ENCODE data around the gene CACNB3. TPM values are rescaled to one million over a fixed set of nuclear protein-coding genes. Genes with fewer than 3 reads are reported as not detected.

The CACNB3 gene
- total and polyA plus RNA-seq, 2 donors (not counting 1 experiment from before 2014, with no cell fraction given), result 28.4 to 46.2 TPM

GRCh38 chr12:48794870-48795269, 23.4 kb upstream of the CACNB3 start:
- Histone ChIP-seq H4K20me1 (ENCODE audit: control insufficient read depth, extremely low read depth, insufficient read depth, low read length) (no peaks in the 10 kb centered on the region), H3K27me3 (ENCODE audit: control insufficient read depth, insufficient read depth, low read length) (no peaks in the 10 kb centered on the region), H2AFZ (ENCODE audit: low read length) (no peak overlapping the region), H3K27ac (ENCODE audit: insufficient read depth, low read length) (no peak overlapping the region), H3K79me2 (ENCODE audit: control insufficient read depth, insufficient read depth, low read length) (no peaks in the 10 kb centered on the region), H3K4me3 (replicated peaks in 1 of 4; ENCODE audit: control extremely low read depth in 1 of 4, insufficient read depth in 1 of 4, low read depth in 3 of 4, low read length in 4 of 4) (no peak overlapping the region), H3K9me3 (ENCODE audit: control insufficient read depth, insufficient read depth, low read depth, low read length) (no peaks in the 10 kb centered on the region), H3K9ac (ENCODE audit: insufficient read depth, low read length) (no peak overlapping the region), H3K4me1 (ENCODE audit: control insufficient read depth, extremely low read depth, insufficient read depth, low read length) (no peaks in the 10 kb centered on the region), H3K4me2 (ENCODE audit: extremely low read depth, insufficient read depth, low read length) (no peak overlapping the region), H3K36me3 (ENCODE audit: control insufficient read depth, insufficient read depth, low read length) (no peaks in the 10 kb centered on the region)
- TF ChIP-seq, protein P1, sequence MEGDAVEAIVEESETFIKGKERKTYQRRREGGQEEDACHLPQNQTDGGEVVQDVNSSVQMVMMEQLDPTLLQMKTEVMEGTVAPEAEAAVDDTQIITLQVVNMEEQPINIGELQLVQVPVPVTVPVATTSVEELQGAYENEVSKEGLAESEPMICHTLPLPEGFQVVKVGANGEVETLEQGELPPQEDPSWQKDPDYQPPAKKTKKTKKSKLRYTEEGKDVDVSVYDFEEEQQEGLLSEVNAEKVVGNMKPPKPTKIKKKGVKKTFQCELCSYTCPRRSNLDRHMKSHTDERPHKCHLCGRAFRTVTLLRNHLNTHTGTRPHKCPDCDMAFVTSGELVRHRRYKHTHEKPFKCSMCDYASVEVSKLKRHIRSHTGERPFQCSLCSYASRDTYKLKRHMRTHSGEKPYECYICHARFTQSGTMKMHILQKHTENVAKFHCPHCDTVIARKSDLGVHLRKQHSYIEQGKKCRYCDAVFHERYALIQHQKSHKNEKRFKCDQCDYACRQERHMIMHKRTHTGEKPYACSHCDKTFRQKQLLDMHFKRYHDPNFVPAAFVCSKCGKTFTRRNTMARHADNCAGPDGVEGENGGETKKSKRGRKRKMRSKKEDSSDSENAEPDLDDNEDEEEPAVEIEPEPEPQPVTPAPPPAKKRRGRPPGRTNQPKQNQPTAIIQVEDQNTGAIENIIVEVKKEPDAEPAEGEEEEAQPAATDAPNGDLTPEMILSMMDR (conservative IDR thresholded peaks at IDR 0.05 in 1 of 2, IDR thresholded peaks at IDR 0.05 in 1 of 2; ENCODE audit: low read depth in 1 of 2, low read length in 2 of 2), result no peak
- no peak for TF ChIP-seq EZH2 (IDR thresholded peaks at IDR 0.05; ENCODE audit: low read length, missing control alignments)
- no peak for DNase-seq (ENCODE audit: low read depth in 2 of 2)

DNA sequence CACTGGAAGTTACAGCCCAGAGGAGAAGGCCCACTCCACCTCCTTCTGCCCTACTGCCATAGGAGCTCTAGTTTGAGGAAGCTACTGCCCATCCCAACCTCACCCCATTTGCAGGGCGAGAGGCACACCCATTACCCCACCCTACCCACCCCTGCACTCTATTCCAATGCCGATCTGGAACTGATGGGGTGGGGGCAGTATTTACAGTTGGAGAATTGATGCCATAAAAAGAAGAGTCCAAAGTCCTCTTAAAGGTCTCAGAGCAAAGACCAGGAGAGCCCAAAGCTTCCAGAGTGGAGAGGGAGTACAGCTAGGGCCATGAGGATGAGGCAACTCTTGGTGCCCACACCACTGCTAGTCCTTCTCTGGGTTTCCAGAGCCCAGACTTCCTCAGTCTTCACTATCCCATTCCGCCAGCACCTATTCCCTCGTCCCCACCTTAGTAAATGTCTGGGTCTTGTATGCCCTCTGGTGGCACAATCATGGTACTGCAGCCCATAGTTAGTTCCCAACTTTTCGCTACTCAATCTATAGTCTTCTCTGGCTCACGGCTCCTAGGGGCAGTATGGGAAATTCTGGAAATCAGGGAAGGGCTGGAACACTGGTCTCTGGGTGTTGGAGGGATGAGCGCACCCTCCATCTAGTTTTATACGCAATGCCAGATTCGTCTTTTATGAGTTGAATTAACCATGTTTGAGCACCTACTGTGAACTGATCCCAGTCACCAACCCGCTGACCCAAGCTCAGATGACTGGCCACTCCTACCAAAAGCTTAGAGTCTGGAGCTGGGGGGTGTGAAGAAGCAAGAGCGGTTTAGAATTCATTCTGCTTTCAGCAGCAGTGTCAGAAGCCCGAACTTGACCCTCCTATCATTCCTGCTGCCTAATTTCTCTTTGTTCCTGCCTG, 22.5 kb upstream of the CACNB3 start:
- Histone ChIP-seq H3K79me2 (ENCODE audit: control insufficient read depth, insufficient read depth, low read length) (no peaks in the 10 kb centered on the region), H4K20me1 (ENCODE audit: control insufficient read depth, extremely low read depth, insufficient read depth, low read length) (no peaks in the 10 kb centered on the region), H3K4me1 (ENCODE audit: control insufficient read depth, extremely low read depth, insufficient read depth, low read length) (no peaks in the 10 kb centered on the region), H2AFZ (ENCODE audit: low read length) (peak overlapping the region; percentile 94), H3K27ac (ENCODE audit: insufficient read depth, low read length) (no peak overlapping the region), H3K4me3 (replicated peaks in 1 of 4; ENCODE audit: control extremely low read depth in 1 of 4, insufficient read depth in 1 of 4, low read depth in 3 of 4, low read length in 4 of 4) (no peak overlapping the region), H3K4me2 (ENCODE audit: extremely low read depth, insufficient read depth, low read length) (peak overlapping the region; percentile 57), H3K9me3 (ENCODE audit: control insufficient read depth, insufficient read depth, low read depth, low read length) (no peaks in the 10 kb centered on the region), H3K27me3 (ENCODE audit: control insufficient read depth, insufficient read depth, low read length) (no peaks in the 10 kb centered on the region), H3K9ac (ENCODE audit: insufficient read depth, low read length) (no peak overlapping the region), H3K36me3 (ENCODE audit: control insufficient read depth, insufficient read depth, low read length) (no peaks in the 10 kb centered on the region)
- DNase-seq (ENCODE audit: low read depth in 2 of 2), result peak; percentile 53 to 82
- TF ChIP-seq EZH2 (IDR thresholded peaks at IDR 0.05; ENCODE audit: low read length, missing control alignments), result no peak
- TF ChIP-seq, protein P1 (conservative IDR thresholded peaks at IDR 0.05 in 1 of 2, IDR thresholded peaks at IDR 0.05 in 1 of 2; ENCODE audit: low read depth in 1 of 2, low read length in 2 of 2), result peak; percentile 99

- no peaks in the 10 kb centered on the region for H3K4me1 ChIP-seq (ENCODE audit: control insufficient read depth, extremely low read depth, insufficient read depth, low read length)
- H3K4me2 ChIP-seq (ENCODE audit: extremely low read depth, insufficient read depth, low read length), result no peak overlapping the region
- no peak overlapping the region for H3K27ac ChIP-seq (ENCODE audit: insufficient read depth, low read length)
- H3K9me3 ChIP-seq (ENCODE audit: control insufficient read depth, insufficient read depth, low read depth, low read length), result no peaks in the 10 kb centered on the region
- H3K4me3 ChIP-seq (replicated peaks in 1 of 4; ENCODE audit: control extremely low read depth in 1 of 4, insufficient read depth in 1 of 4, low read depth in 3 of 4, low read length in 4 of 4), result no peak overlapping the region
- no peaks in the 10 kb centered on the region for H3K36me3 ChIP-seq (ENCODE audit: control insufficient read depth, insufficient read depth, low read length)
- no peaks in the 10 kb centered on the region for H3K27me3 ChIP-seq (ENCODE audit: control insufficient read depth, insufficient read depth, low read length)
- H4K20me1 ChIP-seq (ENCODE audit: control insufficient read depth, extremely low read depth, insufficient read depth, low read length), result no peaks in the 10 kb centered on the region
- DNase-seq (ENCODE audit: low read depth in 2 of 2), result peak in 1 of 2 donors; percentile 61
- no peak overlapping the region for H3K9ac ChIP-seq (ENCODE audit: insufficient read depth, low read length)
- no peaks in the 10 kb centered on the region for H3K79me2 ChIP-seq (ENCODE audit: control insufficient read depth, insufficient read depth, low read length)
- no peak overlapping the region for H2AFZ ChIP-seq (ENCODE audit: low read length)
- TF ChIP-seq EZH2 (IDR thresholded peaks at IDR 0.05; ENCODE audit: low read length, missing control alignments), result no peak
- TF ChIP-seq, protein P1 (conservative IDR thresholded peaks at IDR 0.05 in 1 of 2, IDR thresholded peaks at IDR 0.05 in 1 of 2; ENCODE audit: low read depth in 1 of 2, low read length in 2 of 2), result no peak
These were observed 21.3 kb upstream of the CACNB3 start for GRCh38 chr12:48796976-48797375.

Measured in fibroblast of lung (primary cell).